Ammon's horn (tissue), 1 donor: ENCODE results near the gene KLK8.
"Not testable (repeated sequence)": the region's sequence is repeated elsewhere in the genome, so short reads cannot be mapped to it uniquely, and the experiment has no call there.

Experiments used
- DNase-seq: peaks from one replicate; pipeline ENCODE4 v3.0.0-alpha.2; 2016; ENCODE audit warnings: low spot score

Gene KLK8

GRCh38 chr19:50982186-50982585, 19.2 kb downstream of the KLK8 start:
- DNase-seq = no peak

- no peak for DNase-seq
Measured at GRCh38 chr19:50981587-50982146, 19.7 kb downstream of the KLK8 start.

- DNase-seq = no peak
Measured at GRCh38 chr19:50980208-50980607, 21.2 kb downstream of the KLK8 start.

GRCh38 chr19:50979758-50980157, 21.6 kb downstream of the KLK8 start:
- DNase-seq = no peak

- no peak for DNase-seq
Measured at GRCh38 chr19:50978772-50979390, 22.5 kb downstream of the KLK8 start.

- DNase-seq = no peak
Measured at GRCh38 chr19:50977626-50978025, 23.8 kb downstream of the KLK8 start.

GRCh38 chr19:50975766-50976165, 25.6 kb downstream of the KLK8 start:
- no peak for DNase-seq

GRCh38 chr19:50974702-50975556, 26.5 kb downstream of the KLK8 start:
- no peak for DNase-seq

GRCh38 chr19:50972795-50973376, 28.5 kb downstream of the KLK8 start:
- no peak for DNase-seq

- DNase-seq = not testable (repeated sequence)
Measured at GRCh38 chr19:50969810-50970209, 31.6 kb downstream of the KLK8 start.

- peak; percentile 93 for DNase-seq
Measured at GRCh38 chr19:50969413-50969760, 32.0 kb downstream of the KLK8 start, which contains the start of gene KLK6. Gene KLK6 (minus strand): TSS chr19:50969591. CDS start chr19:50968104, 1,487 bp downstream.

- no peak for DNase-seq
Measured at GRCh38 chr19:50968716-50969412, 32.5 kb downstream of the KLK8 start.

- no peak for DNase-seq
Measured at GRCh38 chr19:50967929-50968715, 33.3 kb downstream of the KLK8 start.

GRCh38 chr19:50964266-50964665, 37.1 kb downstream of the KLK8 start:
- no peak for DNase-seq

- DNase-seq = no peak
Measured at GRCh38 chr19:50963381-50963780, 38.0 kb downstream of the KLK8 start.

- DNase-seq = no peak
Measured at GRCh38 chr19:50962245-50962644, 39.2 kb downstream of the KLK8 start.

GRCh38 chr19:50959731-50960500, 41.5 kb downstream of the KLK8 start:
- peak; percentile 20 for DNase-seq

GRCh38 chr19:50957587-50957986, 43.8 kb downstream of the KLK8 start:
- DNase-seq = no peak

- no peak for DNase-seq
Measured at GRCh38 chr19:50952910-50953309, 48.5 kb downstream of the KLK8 start, which contains the start of gene KLK5. Gene KLK5 (minus strand): TSS chr19:50953038. CDS start chr19:50952657, 381 bp downstream.

- DNase-seq = no peak
Measured at GRCh38 chr19:50949861-50950260, 51.5 kb downstream of the KLK8 start.
